IMR-90 (cell line): ENCODE measurements around the gene FOXN4. TPM values are rescaled to one million over a fixed set of nuclear protein-coding genes. Genes with fewer than 3 reads are reported as not detected.

Experiments
- ATAC-seq: fragments of 200-7000 bp; cut with Tn5 transposase; 2 replicates; pipeline ENCODE4 v1.9.1; 2020; ENCODE audit warnings: low read depth, mild to moderate bottlenecking, moderate library complexity
- BruUV-seq: library from RNA; stranded (reverse); fragments of 400-500 nt; replicated peaks from 2 replicates; lab custom pipeline; 2021; lab: Mats Ljungman, UMichigan
- CTCF ChIA-PET: fragments of 300-600 bp; formaldehyde crosslinking; extraction: SDS; loops from one replicate; lab custom pipeline; 2021; ENCODE audit warnings: antibody characterized with exemption; lab: Yijun Ruan, JAX
- POLR2A ChIA-PET: fragments of 300-600 bp; sonication (Branson Sonifier 250); formaldehyde crosslinking; loops from one replicate; lab custom pipeline; 2022; ENCODE audit warnings: antibody characterized with exemption; ENCODE audit not compliant: unreplicated experiment; lab: Charles Lee
- DNase-seq: peaks from one replicate; pipeline ENCODE4 v3.0.0; 2013
- H2AFZ ChIP-seq: replicated peaks from 2 replicates; pipeline ENCODE3; 2013; ENCODE audit warnings: low read length, mild to moderate bottlenecking; ENCODE audit not compliant: poor library complexity
- H2AK5ac ChIP-seq: 2 replicates; pipeline ENCODE4 v1.6.1; 2013; ENCODE audit warnings: low read depth, low read length, inconsistent platforms
- H2AK9ac ChIP-seq: replicated peaks from 2 replicates; pipeline ENCODE3; 2013; ENCODE audit warnings: mild to moderate bottlenecking, low read depth, low read length, moderate library complexity; ENCODE audit not compliant: poor library complexity
- H2BK120ac ChIP-seq: 2 replicates; pipeline ENCODE4 v1.6.1; 2013; ENCODE audit warnings: low read depth, low read length, inconsistent platforms
- H2BK15ac ChIP-seq: 3 replicates; pipeline ENCODE4 v1.6.1; 2013; ENCODE audit warnings: low read depth, low read length, inconsistent platforms
- H2BK20ac ChIP-seq: 2 replicates; pipeline ENCODE4 v1.6.1; 2013; ENCODE audit warnings: low read depth, mild to moderate bottlenecking, inconsistent platforms, low read length, moderate library complexity
- H2BK5ac ChIP-seq: 2 replicates; pipeline ENCODE4 v1.6.1; 2013; ENCODE audit warnings: mild to moderate bottlenecking, low read depth, low read length, inconsistent platforms; ENCODE audit not compliant: poor library complexity, severe bottlenecking
- H3K14ac ChIP-seq: replicated peaks from 2 replicates; pipeline ENCODE4 v1.6.1; 2013; ENCODE audit warnings: low read depth, low read length, inconsistent platforms
- H3K18ac ChIP-seq: 2 replicates; pipeline ENCODE4 v1.6.1; 2013; ENCODE audit warnings: low read depth, low read length, control low read depth
- H3K23ac ChIP-seq: 2 replicates; pipeline ENCODE4 v1.6.1; 2013; ENCODE audit warnings: low read depth, low read length, inconsistent platforms
- H3K27ac ChIP-seq: 2 replicates; pipeline ENCODE4 v1.5.1; 2013; ENCODE audit warnings: mild to moderate bottlenecking, control low read depth, low read length; ENCODE audit not compliant: insufficient read depth
- H3K27me3 ChIP-seq: 2 replicates; pipeline ENCODE4 v1.6.1; 2013; ENCODE audit warnings: low read length; ENCODE audit not compliant: control insufficient read depth, insufficient read depth
- H3K36me3 ChIP-seq: 2 replicates; pipeline ENCODE4 v1.6.1; 2013; ENCODE audit warnings: low read length, mixed read lengths; ENCODE audit not compliant: control insufficient read depth, insufficient read depth
- H3K4ac ChIP-seq: 2 replicates; pipeline ENCODE4 v1.6.1; 2013; ENCODE audit warnings: low read depth, low read length, inconsistent platforms
- H3K4me1 ChIP-seq: 2 replicates; pipeline ENCODE4 v1.6.1; 2013; ENCODE audit warnings: low read length, mixed read lengths; ENCODE audit not compliant: control insufficient read depth, insufficient read depth
- H3K4me2 ChIP-seq: 2 replicates; pipeline ENCODE4 v1.6.1; 2013; ENCODE audit warnings: low read depth, mild to moderate bottlenecking, control low read depth, low read length, moderate library complexity
- H3K4me3 ChIP-seq: 2 replicates; pipeline ENCODE4 v1.5.1; 2013; ENCODE audit warnings: low read depth, mild to moderate bottlenecking, control low read depth, low read length, moderate library complexity; ENCODE audit not compliant: insufficient read depth
- H3K56ac ChIP-seq: 2 replicates; pipeline ENCODE4 v1.6.1; 2013; ENCODE audit warnings: low read length, inconsistent platforms; ENCODE audit not compliant: insufficient read depth; ENCODE audit errors: extremely low read depth
- H3K79me1 ChIP-seq, 2 experiments: 2 replicates each; pipeline ENCODE4 v1.6.1; 2013; ENCODE audit warnings: low read length in 2 of 2, inconsistent platforms in 1 of 2, low read depth in 1 of 2
- H3K9ac ChIP-seq: 2 replicates; pipeline ENCODE4 v1.6.1; 2013; ENCODE audit warnings: low read depth, low read length, control low read depth
- H3K9me1 ChIP-seq: 2 replicates; pipeline ENCODE4 v1.6.1; 2013; ENCODE audit warnings: low read length, inconsistent platforms; ENCODE audit not compliant: insufficient read depth
- H3K9me3 ChIP-seq: 2 replicates; pipeline ENCODE4 v1.6.1; 2013; ENCODE audit warnings: low read length; ENCODE audit not compliant: control insufficient read depth, insufficient read depth
- H4K20me1 ChIP-seq: 2 replicates; pipeline ENCODE4 v1.6.1; 2013; ENCODE audit warnings: low read length, inconsistent platforms; ENCODE audit not compliant: insufficient read depth
- H4K5ac ChIP-seq: 2 replicates; pipeline ENCODE4 v1.6.1; 2013; ENCODE audit warnings: mild to moderate bottlenecking, low read depth, low read length, control low read depth
- H4K8ac ChIP-seq, 2 experiments: 2 replicates each; pipeline ENCODE4 v1.6.1; 2013; ENCODE audit warnings: low read depth in 2 of 2, low read length in 2 of 2, control low read depth in 1 of 2, inconsistent platforms in 1 of 2
- H4K91ac ChIP-seq: 2 replicates; pipeline ENCODE4 v1.6.1; 2013; ENCODE audit warnings: low read depth, low read length, inconsistent platforms; ENCODE audit not compliant: insufficient read depth
- BHLHE40 ChIP-seq: fragments of 150-350 bp; IDR thresholded peaks from 2 replicates; pipeline ENCODE4 v1.6.1; 2016; ENCODE audit warnings: mild to moderate bottlenecking, low read depth, low read length
- CEBPB ChIP-seq: IDR thresholded peaks from 2 replicates; pipeline ENCODE4 v1.6.1; 2012; ENCODE audit warnings: low read depth, low read length, improper control_type of control experiment
- CHD1 ChIP-seq: IDR thresholded peaks from 2 replicates; pipeline ENCODE4 v1.6.1; 2012; ENCODE audit warnings: low read depth, low read length, improper control_type of control experiment
- CTCF ChIP-seq: conservative IDR thresholded peaks from 2 replicates; pipeline ENCODE4 v1.5.1; 2012; ENCODE audit warnings: mild to moderate bottlenecking, low read depth, low read length, improper control_type of control experiment
- FOS ChIP-seq: fragments of 150-350 bp; IDR thresholded peaks from 2 replicates; pipeline ENCODE4 v1.6.1; 2016; ENCODE audit warnings: low read depth, low read length
- MAFK ChIP-seq: IDR thresholded peaks from 2 replicates; pipeline ENCODE4 v1.6.1; 2012; ENCODE audit warnings: low read depth, low read length, improper control_type of control experiment
- MAZ ChIP-seq: IDR thresholded peaks from 2 replicates; pipeline ENCODE4 v1.6.1; 2012; ENCODE audit warnings: low read depth, mild to moderate bottlenecking, low read length, improper control_type of control experiment, moderate library complexity, borderline replicate concordance
- MXI1 ChIP-seq: IDR thresholded peaks from 2 replicates; pipeline ENCODE4 v1.6.1; 2012; ENCODE audit warnings: low read depth, mild to moderate bottlenecking, low read length, moderate library complexity, borderline replicate concordance
- NFE2L2 ChIP-seq: fragments of 150-350 bp; IDR thresholded peaks from 2 replicates; pipeline ENCODE4 v1.6.1; 2016; ENCODE audit warnings: low read depth, mild to moderate bottlenecking, low read length
- POLR2A ChIP-seq: IDR thresholded peaks from 2 replicates; pipeline ENCODE4 v1.6.1; 2012; ENCODE audit warnings: mild to moderate bottlenecking, low read depth, low read length
- RAD21 ChIP-seq: IDR thresholded peaks from 2 replicates; pipeline ENCODE4 v1.6.1; 2012; ENCODE audit warnings: low read length, improper control_type of control experiment
- RCOR1 ChIP-seq: IDR thresholded peaks from 2 replicates; pipeline ENCODE4 v1.6.1; 2012; ENCODE audit warnings: mild to moderate bottlenecking, low read length, improper control_type of control experiment; ENCODE audit not compliant: insufficient replicate concordance
- RFX5 ChIP-seq: IDR thresholded peaks from 2 replicates; pipeline ENCODE4 v1.8.0; 2012; ENCODE audit warnings: low read depth, mild to moderate bottlenecking, low read length, moderate library complexity
- SMC3 ChIP-seq: fragments of 150-350 bp; IDR thresholded peaks from 2 replicates; pipeline ENCODE4 v1.6.1; 2016; ENCODE audit warnings: low read depth, mild to moderate bottlenecking, antibody characterized with exemption, low read length, moderate library complexity
- USF2 ChIP-seq: fragments of 150-350 bp; IDR thresholded peaks from 2 replicates; pipeline ENCODE4 v1.6.1; 2017; ENCODE audit warnings: mild to moderate bottlenecking, antibody characterized with exemption, low read length, low read depth
- WGBS, 2 experiments: methylation state at CpG; one replicate each; pipeline versions ENCODE4 v1.1.5 to v1.1.7; 2013; ENCODE audit warnings: missing lambda C conversion rate in 2 of 2; ENCODE audit not compliant: insufficient read length in 1 of 2; ENCODE audit errors: extremely low coverage in 2 of 2; 5-methylcytosine and 5-hydroxymethylcytosine counted together
- dilution Hi-C: fragments of 300-500 bp; cut with HindIII; formaldehyde crosslinking; loops from one replicate; pipeline ENCODE4 v1.14.3; 2018; ENCODE audit warnings: low sequenced_read_pairs; ENCODE audit not compliant: unreplicated experiment
- in situ Hi-C: fragments of 300-500 bp; cut with MboI; formaldehyde crosslinking; loops from 3 replicates; pipeline ENCODE4 v1.14.3; 2019; ENCODE audit warnings: low sequenced_read_pairs, inconsistent platforms, mixed read lengths
- intact Hi-C: fragments of 100-400 bp; cut with micrococcal nuclease; formaldehyde crosslinking; loops from 2 replicates; pipeline ENCODE4 v1.10.0; 2022
- polyA plus RNA-seq, 3 experiments: library from polyadenylated mRNA; depleted of rRNA; stranded (reverse); fragments of >200 nt; gene quantifications; 2 replicates each; pipeline ENCODE4 v1.2.3, GENCODE V29; 2012; ENCODE audit warnings: low replicate concordance in 1 of 3
- total RNA-seq: library from RNA; depleted of rRNA; stranded (reverse); fragments of >200 nt; gene quantifications from 2 replicates; pipeline ENCODE4 v1.2.3, GENCODE V29; 2012
- TF ChIP-seq, protein P1 (sequence below): fragments of 150-350 bp; IDR thresholded peaks from 2 replicates; pipeline ENCODE4 v1.6.1; 2016; ENCODE audit warnings: low read depth, mild to moderate bottlenecking, low read length, moderate library complexity, borderline replicate concordance

FOXN4 gene
- total and polyA plus RNA-seq, 2 of the 4 experiments (the other 2 are of a cell fraction): not detected

DNA sequence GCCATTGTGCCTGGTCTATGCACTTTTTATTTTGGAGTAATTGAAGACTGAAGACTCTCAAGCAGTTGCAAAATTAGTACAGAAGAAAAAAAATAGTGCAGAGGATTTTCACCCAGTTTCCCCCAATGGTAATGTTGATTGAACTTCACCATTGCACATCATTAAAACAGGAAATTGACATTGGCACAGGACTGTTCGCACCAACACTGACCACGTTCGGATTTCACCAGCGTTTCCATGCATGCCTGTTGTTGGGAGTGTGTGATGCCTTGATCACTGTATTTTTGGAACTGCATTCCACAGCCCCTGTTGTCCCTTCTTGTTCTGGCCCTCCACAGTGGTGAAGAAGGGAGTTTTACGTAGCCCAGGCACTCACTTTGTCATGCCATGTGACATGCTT is 67.1 kb downstream of the FOXN4 start:
- H4K20me1 ChIP-seq: no peaks in the 10 kb centered on the region
- H2AK9ac ChIP-seq: no peak overlapping the region
- H2BK5ac ChIP-seq: no peak overlapping the region
- H3K9me3 ChIP-seq: no peaks in the 10 kb centered on the region
- H4K8ac ChIP-seq: no peak overlapping the region
- no CpG with 5 or more reads among the region's 5 CpGs for WGBS, 2 experiments
- intact Hi-C loops (no loop called here), in situ Hi-C loops (no loop called here), dilution Hi-C loops (no loop called here)
- no peaks in the 10 kb centered on the region for H3K27me3 ChIP-seq
- no peak overlapping the region for H3K4ac ChIP-seq
- no peak overlapping the region for H2BK120ac ChIP-seq
- TF ChIP-seq RFX5: no peak
- TF ChIP-seq MAFK: no peak
- TF ChIP-seq FOS: no peak
- TF ChIP-seq CTCF: no peak
- TF ChIP-seq, protein P1, sequence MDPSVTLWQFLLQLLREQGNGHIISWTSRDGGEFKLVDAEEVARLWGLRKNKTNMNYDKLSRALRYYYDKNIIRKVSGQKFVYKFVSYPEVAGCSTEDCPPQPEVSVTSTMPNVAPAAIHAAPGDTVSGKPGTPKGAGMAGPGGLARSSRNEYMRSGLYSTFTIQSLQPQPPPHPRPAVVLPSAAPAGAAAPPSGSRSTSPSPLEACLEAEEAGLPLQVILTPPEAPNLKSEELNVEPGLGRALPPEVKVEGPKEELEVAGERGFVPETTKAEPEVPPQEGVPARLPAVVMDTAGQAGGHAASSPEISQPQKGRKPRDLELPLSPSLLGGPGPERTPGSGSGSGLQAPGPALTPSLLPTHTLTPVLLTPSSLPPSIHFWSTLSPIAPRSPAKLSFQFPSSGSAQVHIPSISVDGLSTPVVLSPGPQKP: no peak
- no peak for TF ChIP-seq CHD1
- no peak for TF ChIP-seq RAD21
- TF ChIP-seq CEBPB: no peak
- TF ChIP-seq POLR2A: no peak
- TF ChIP-seq MXI1: no peak
- no peak for TF ChIP-seq USF2
- TF ChIP-seq MAZ: no peak
- TF ChIP-seq RCOR1: no peak
- no peak for TF ChIP-seq NFE2L2
- TF ChIP-seq BHLHE40: no peak
- TF ChIP-seq SMC3: no peak
- no peak overlapping the region for H3K56ac ChIP-seq
- ChIA-PET POLR2A (no interaction called here), CTCF (no interaction called here)
- H3K4me2 ChIP-seq: no peak overlapping the region
- no peak overlapping the region for H3K27ac ChIP-seq
- no peaks in the 10 kb centered on the region for H3K4me1 ChIP-seq
- H3K23ac ChIP-seq: no peak overlapping the region
- H3K18ac ChIP-seq: no peak overlapping the region
- H4K91ac ChIP-seq: no peak overlapping the region
- peaks cover 24% of the 10 kb centered on the region for H3K36me3 ChIP-seq
- no peak overlapping the region for H2BK15ac ChIP-seq
- no peak overlapping the region for H2BK20ac ChIP-seq
- BruUV-seq: no TSS peak
- H4K5ac ChIP-seq: no peak overlapping the region
- ATAC-seq (no peak), DNase-seq (no peak)
- no peak overlapping the region for H2AFZ ChIP-seq
- no peak overlapping the region for H2AK5ac ChIP-seq
- no peaks in the 10 kb centered on the region for H3K79me1 ChIP-seq
- no peaks in the 10 kb centered on the region for H3K9me1 ChIP-seq
- H3K4me3 ChIP-seq: no peak overlapping the region
- no peak overlapping the region for H3K14ac ChIP-seq
- H3K9ac ChIP-seq: no peak overlapping the region
